ENCODE data around the gene CHST5. TPM values are rescaled to one million over a fixed set of nuclear protein-coding genes. Genes with fewer than 3 reads are reported as not detected.

Gene CHST5
- total and polyA plus RNA-seq, 2 donors (not counting 1 experiment from before 2014, with no cell fraction given) = under 0.01 TPM; not detected in 1

- Histone ChIP-seq H3K9ac (ENCODE audit: insufficient read depth, low read length) (no peak overlapping the region), H3K4me1 (ENCODE audit: control insufficient read depth, extremely low read depth, insufficient read depth, low read length) (no peaks in the 10 kb centered on the region)
Observed at GRCh38 chr16:75486676-75487313, 49.1 kb downstream of the CHST5 start.

GRCh38 chr16:75486014-75486675, 49.8 kb downstream of the CHST5 start:
- Histone ChIP-seq H3K4me1 (ENCODE audit: control insufficient read depth, extremely low read depth, insufficient read depth, low read length) (no peaks in the 10 kb centered on the region), H3K27ac (ENCODE audit: insufficient read depth, low read length) (no peak overlapping the region), H3K27me3 (ENCODE audit: control insufficient read depth, insufficient read depth, low read length) (peaks cover 4% of the 10 kb centered on the region), H3K79me2 (ENCODE audit: control insufficient read depth, insufficient read depth, low read length) (no peaks in the 10 kb centered on the region), H3K4me2 (ENCODE audit: extremely low read depth, insufficient read depth, low read length) (no peak overlapping the region), H3K36me3 (ENCODE audit: control insufficient read depth, insufficient read depth, low read length) (no peaks in the 10 kb centered on the region), H3K9ac (ENCODE audit: insufficient read depth, low read length) (no peak overlapping the region), H3K9me3 (ENCODE audit: control insufficient read depth, insufficient read depth, low read depth, low read length) (no peaks in the 10 kb centered on the region), H4K20me1 (ENCODE audit: control insufficient read depth, extremely low read depth, insufficient read depth, low read length) (no peaks in the 10 kb centered on the region), H3K4me3 (replicated peaks in 1 of 4; ENCODE audit: control extremely low read depth in 1 of 4, insufficient read depth in 1 of 4, low read depth in 3 of 4, low read length in 4 of 4) (no peak overlapping the region), H2AFZ (ENCODE audit: low read length) (no peak overlapping the region)
- no peak for DNase-seq (ENCODE audit: low read depth in 2 of 2)
- no peak for TF ChIP-seq EZH2 (IDR thresholded peaks at IDR 0.05; ENCODE audit: low read length, missing control alignments)
- TF ChIP-seq, protein P1, sequence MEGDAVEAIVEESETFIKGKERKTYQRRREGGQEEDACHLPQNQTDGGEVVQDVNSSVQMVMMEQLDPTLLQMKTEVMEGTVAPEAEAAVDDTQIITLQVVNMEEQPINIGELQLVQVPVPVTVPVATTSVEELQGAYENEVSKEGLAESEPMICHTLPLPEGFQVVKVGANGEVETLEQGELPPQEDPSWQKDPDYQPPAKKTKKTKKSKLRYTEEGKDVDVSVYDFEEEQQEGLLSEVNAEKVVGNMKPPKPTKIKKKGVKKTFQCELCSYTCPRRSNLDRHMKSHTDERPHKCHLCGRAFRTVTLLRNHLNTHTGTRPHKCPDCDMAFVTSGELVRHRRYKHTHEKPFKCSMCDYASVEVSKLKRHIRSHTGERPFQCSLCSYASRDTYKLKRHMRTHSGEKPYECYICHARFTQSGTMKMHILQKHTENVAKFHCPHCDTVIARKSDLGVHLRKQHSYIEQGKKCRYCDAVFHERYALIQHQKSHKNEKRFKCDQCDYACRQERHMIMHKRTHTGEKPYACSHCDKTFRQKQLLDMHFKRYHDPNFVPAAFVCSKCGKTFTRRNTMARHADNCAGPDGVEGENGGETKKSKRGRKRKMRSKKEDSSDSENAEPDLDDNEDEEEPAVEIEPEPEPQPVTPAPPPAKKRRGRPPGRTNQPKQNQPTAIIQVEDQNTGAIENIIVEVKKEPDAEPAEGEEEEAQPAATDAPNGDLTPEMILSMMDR (conservative IDR thresholded peaks at IDR 0.05 in 1 of 2, IDR thresholded peaks at IDR 0.05 in 1 of 2; ENCODE audit: low read depth in 1 of 2, low read length in 2 of 2) = no peak

More at GRCh38 chr16:75486676-75487313, 49.1 kb downstream of the CHST5 start:
- TF ChIP-seq, protein P1 (conservative IDR thresholded peaks at IDR 0.05 in 1 of 2, IDR thresholded peaks at IDR 0.05 in 1 of 2; ENCODE audit: low read depth in 1 of 2, low read length in 2 of 2) = no peak
- no peak for TF ChIP-seq EZH2 (IDR thresholded peaks at IDR 0.05; ENCODE audit: low read length, missing control alignments)
- Histone ChIP-seq H3K4me2 (ENCODE audit: extremely low read depth, insufficient read depth, low read length) (no peak overlapping the region), H3K9me3 (ENCODE audit: control insufficient read depth, insufficient read depth, low read depth, low read length) (no peaks in the 10 kb centered on the region), H3K27ac (ENCODE audit: insufficient read depth, low read length) (no peak overlapping the region), H4K20me1 (ENCODE audit: control insufficient read depth, extremely low read depth, insufficient read depth, low read length) (no peaks in the 10 kb centered on the region), H3K4me3 (replicated peaks in 1 of 4; ENCODE audit: control extremely low read depth in 1 of 4, insufficient read depth in 1 of 4, low read depth in 3 of 4, low read length in 4 of 4) (no peak overlapping the region), H3K27me3 (ENCODE audit: control insufficient read depth, insufficient read depth, low read length) (peaks cover 4% of the 10 kb centered on the region), H3K79me2 (ENCODE audit: control insufficient read depth, insufficient read depth, low read length) (no peaks in the 10 kb centered on the region), H2AFZ (ENCODE audit: low read length) (no peak overlapping the region), H3K36me3 (ENCODE audit: control insufficient read depth, insufficient read depth, low read length) (no peaks in the 10 kb centered on the region)
- DNase-seq (ENCODE audit: low read depth in 2 of 2) = no peak

- H2AFZ ChIP-seq (ENCODE audit: low read length) = no peak overlapping the region
- no peaks in the 10 kb centered on the region for H4K20me1 ChIP-seq (ENCODE audit: control insufficient read depth, extremely low read depth, insufficient read depth, low read length)
- H3K36me3 ChIP-seq (ENCODE audit: control insufficient read depth, insufficient read depth, low read length) = no peaks in the 10 kb centered on the region
- no peaks in the 10 kb centered on the region for H3K9me3 ChIP-seq (ENCODE audit: control insufficient read depth, insufficient read depth, low read depth, low read length)
- no peak for TF ChIP-seq EZH2 (IDR thresholded peaks at IDR 0.05; ENCODE audit: low read length, missing control alignments)
- TF ChIP-seq, protein P1 (conservative IDR thresholded peaks at IDR 0.05 in 1 of 2, IDR thresholded peaks at IDR 0.05 in 1 of 2; ENCODE audit: low read depth in 1 of 2, low read length in 2 of 2) = no peak
- no peak overlapping the region for H3K4me3 ChIP-seq (replicated peaks in 1 of 4; ENCODE audit: control extremely low read depth in 1 of 4, insufficient read depth in 1 of 4, low read depth in 3 of 4, low read length in 4 of 4)
- no peak overlapping the region for H3K4me2 ChIP-seq (ENCODE audit: extremely low read depth, insufficient read depth, low read length)
- no peak overlapping the region for H3K27ac ChIP-seq (ENCODE audit: insufficient read depth, low read length)
- H3K27me3 ChIP-seq (ENCODE audit: control insufficient read depth, insufficient read depth, low read length) = peaks cover 4% of the 10 kb centered on the region
- H3K79me2 ChIP-seq (ENCODE audit: control insufficient read depth, insufficient read depth, low read length) = no peaks in the 10 kb centered on the region
- H3K9ac ChIP-seq (ENCODE audit: insufficient read depth, low read length) = no peak overlapping the region
- H3K4me1 ChIP-seq (ENCODE audit: control insufficient read depth, extremely low read depth, insufficient read depth, low read length) = no peaks in the 10 kb centered on the region
- DNase-seq (ENCODE audit: low read depth in 2 of 2) = no peak
Observed at GRCh38 chr16:75485230-75486013, 50.5 kb downstream of the CHST5 start.
